Keratinocyte (primary cell): Measurements from ENCODE around the gene KRT1. TPM values are rescaled to one million over a fixed set of nuclear protein-coding genes. Genes with fewer than 3 reads are reported as not detected.

Experiments used
- DNase-seq: peaks from one replicate; pipeline ENCODE4 v3.0.0-alpha.2; 2011; ENCODE audit warnings: low read depth, missing footprints, low spot score
- FAIRE-seq: peaks from 2 replicates; lab custom pipeline; 2011; peaks lifted over from hg19 to GRCh38; lab: Jason Lieb, UNC
- H2AFZ ChIP-seq: 2 replicates; pipeline ENCODE4 v1.6.0; 2012; ENCODE audit warnings: low read length, control low read depth, inconsistent platforms; ENCODE audit not compliant: control insufficient read depth
- H3K27ac ChIP-seq: 2 replicates; pipeline ENCODE4 v1.5.1; 2011; ENCODE audit warnings: low read length; ENCODE audit not compliant: control insufficient read depth, insufficient read depth
- H3K27me3 ChIP-seq: 3 replicates; pipeline ENCODE4 v1.6.0; 2011; ENCODE audit warnings: low read length; ENCODE audit not compliant: control insufficient read depth, insufficient read depth; ENCODE audit errors: extremely low read depth
- H3K36me3 ChIP-seq, 2 experiments: 2 replicates in 1 of 2; 3 replicates in 1 of 2; pipeline ENCODE4 v1.5.1; 2011; ENCODE audit warnings: low read length in 2 of 2, mild to moderate bottlenecking in 1 of 2; ENCODE audit not compliant: control insufficient read depth in 2 of 2, insufficient read depth in 2 of 2; ENCODE audit errors: extremely low read depth in 1 of 2
- H3K4me1 ChIP-seq: 3 replicates; pipeline ENCODE4 v1.5.1; 2011; ENCODE audit warnings: low read length; ENCODE audit not compliant: control insufficient read depth, insufficient read depth; ENCODE audit errors: extremely low read depth
- H3K4me2 ChIP-seq: 3 replicates; pipeline ENCODE4 v1.6.0; 2011; ENCODE audit warnings: low read depth, low read length; ENCODE audit not compliant: control insufficient read depth, insufficient read depth; ENCODE audit errors: extremely low read depth
- H3K4me3 ChIP-seq, 3 experiments: fragments of 200-600 bp in 1 of 3; sonication (generic) in 1 of 3; 2 replicates in 2 of 3; 3 replicates in 1 of 3; pipeline ENCODE4 v1.5.1; 2011 to 2016; ENCODE audit warnings: low read length in 3 of 3, mild to moderate bottlenecking in 3 of 3, control low read depth in 2 of 3, inconsistent platforms in 1 of 3, low read depth in 1 of 3, mixed read lengths in 1 of 3, mixed run types in 1 of 3, moderate library complexity in 1 of 3; ENCODE audit not compliant: control insufficient read depth in 2 of 3, insufficient read depth in 2 of 3; ENCODE audit errors: extremely low read depth in 1 of 3
- H3K79me2 ChIP-seq: 2 replicates; pipeline ENCODE4 v1.6.0; 2012; ENCODE audit warnings: low read length; ENCODE audit not compliant: control insufficient read depth, insufficient read depth
- H3K9ac ChIP-seq: 3 replicates; pipeline ENCODE4 v1.6.0; 2011; ENCODE audit warnings: low read length; ENCODE audit not compliant: control insufficient read depth, insufficient read depth; ENCODE audit errors: extremely low read depth
- H3K9me1 ChIP-seq: 3 replicates; pipeline ENCODE4 v1.6.0; 2011; ENCODE audit warnings: low read length; ENCODE audit not compliant: control insufficient read depth, insufficient read depth; ENCODE audit errors: extremely low read depth
- H3K9me3 ChIP-seq: 2 replicates; pipeline ENCODE4 v1.5.1; 2012; ENCODE audit warnings: low read depth, low read length; ENCODE audit not compliant: control insufficient read depth
- H4K20me1 ChIP-seq: 3 replicates; pipeline ENCODE4 v1.6.0; 2011; ENCODE audit warnings: low read length; ENCODE audit not compliant: control insufficient read depth, insufficient read depth; ENCODE audit errors: extremely low read depth
- EZH2 ChIP-seq: IDR thresholded peaks from one replicate; pipeline ENCODE4 v1.6.1; 2012; ENCODE audit warnings: inconsistent platforms, mild to moderate bottlenecking, low read length, moderate library complexity
- dilution Hi-C: fragments of 300-500 bp; cut with MboI; formaldehyde crosslinking; loops from one replicate; pipeline ENCODE4 v1.7.0; 2020; ENCODE audit warnings: low sequenced_read_pairs; ENCODE audit not compliant: extremely low pct_ligation_motif_present
- polyA plus RNA-seq, 5 experiments: library from polyadenylated mRNA; depleted of rRNA in 3 of 5; stranded (reverse) in 3 of 5; stranded (forward) in 1 of 5; unstranded in 1 of 5; fragments of >200 nt; gene quantifications; 1 replicate in 1 of 5; 2 replicates in 3 of 5; 3 replicates in 1 of 5; pipeline versions ENCODE4 v1.2.1 to v1.2.3, GENCODE V29; 2011 to 2012; ENCODE audit warnings: missing spikeins in 2 of 5, low read depth in 1 of 5, low replicate concordance in 1 of 5
- TF ChIP-seq, protein P1 (sequence below), 3 experiments: IDR thresholded peaks in 1 of 3; conservative IDR thresholded peaks in 1 of 3; optimal IDR thresholded peaks in 1 of 3; 2 replicates in 2 of 3; 3 replicates in 1 of 3; pipeline versions ENCODE3 to v1.5.1; 2011; ENCODE audit warnings: low read length in 3 of 3, mild to moderate bottlenecking in 3 of 3, moderate library complexity in 2 of 3, control low read depth in 1 of 3, inconsistent platforms in 1 of 3; ENCODE audit not compliant: insufficient read depth in 2 of 3; ENCODE audit errors: extremely low read depth in 1 of 3

The KRT1 gene
- polyA plus RNA-seq, 1 donor (not counting 4 experiments of a cell fraction or from before 2014, with no cell fraction given): 92.2 TPM

DNA sequence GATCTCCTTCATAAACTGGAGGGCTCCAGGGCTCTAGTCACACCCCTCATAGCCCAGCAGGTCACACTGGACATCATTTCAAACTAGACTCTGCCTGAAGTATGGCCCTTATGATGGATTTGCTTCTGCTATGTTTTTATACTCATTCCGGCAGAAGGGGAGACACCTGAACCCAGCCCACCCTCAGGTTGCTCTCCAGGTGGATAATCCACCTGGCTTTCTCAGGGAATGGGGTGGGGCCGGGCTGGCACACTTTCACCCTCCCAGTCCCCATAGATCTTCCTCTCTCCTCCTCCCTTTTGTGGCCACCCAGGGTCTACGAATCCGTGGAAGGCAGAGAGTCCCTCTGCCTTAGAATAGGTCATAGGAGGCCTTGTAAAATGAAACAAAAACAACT is 52.1 kb downstream of the KRT1 start:
- Histone ChIP-seq H3K4me3 (no peak overlapping the region), H3K9me3 (no peaks in the 10 kb centered on the region), H3K4me1 (no peaks in the 10 kb centered on the region), H2AFZ (no peak overlapping the region), H3K4me2 (no peak overlapping the region), H3K27ac (no peak overlapping the region), H3K79me2 (no peaks in the 10 kb centered on the region), H3K9ac (no peak overlapping the region), H4K20me1 (no peaks in the 10 kb centered on the region), H3K9me1 (peaks cover 3% of the 10 kb centered on the region), H3K27me3 (peaks cover 46% of the 10 kb centered on the region), H3K36me3 (no peaks in the 10 kb centered on the region)
- FAIRE-seq (no peak), DNase-seq (no peak)
- TF ChIP-seq, protein P1, sequence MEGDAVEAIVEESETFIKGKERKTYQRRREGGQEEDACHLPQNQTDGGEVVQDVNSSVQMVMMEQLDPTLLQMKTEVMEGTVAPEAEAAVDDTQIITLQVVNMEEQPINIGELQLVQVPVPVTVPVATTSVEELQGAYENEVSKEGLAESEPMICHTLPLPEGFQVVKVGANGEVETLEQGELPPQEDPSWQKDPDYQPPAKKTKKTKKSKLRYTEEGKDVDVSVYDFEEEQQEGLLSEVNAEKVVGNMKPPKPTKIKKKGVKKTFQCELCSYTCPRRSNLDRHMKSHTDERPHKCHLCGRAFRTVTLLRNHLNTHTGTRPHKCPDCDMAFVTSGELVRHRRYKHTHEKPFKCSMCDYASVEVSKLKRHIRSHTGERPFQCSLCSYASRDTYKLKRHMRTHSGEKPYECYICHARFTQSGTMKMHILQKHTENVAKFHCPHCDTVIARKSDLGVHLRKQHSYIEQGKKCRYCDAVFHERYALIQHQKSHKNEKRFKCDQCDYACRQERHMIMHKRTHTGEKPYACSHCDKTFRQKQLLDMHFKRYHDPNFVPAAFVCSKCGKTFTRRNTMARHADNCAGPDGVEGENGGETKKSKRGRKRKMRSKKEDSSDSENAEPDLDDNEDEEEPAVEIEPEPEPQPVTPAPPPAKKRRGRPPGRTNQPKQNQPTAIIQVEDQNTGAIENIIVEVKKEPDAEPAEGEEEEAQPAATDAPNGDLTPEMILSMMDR (optimal IDR thresholded peaks at IDR 0.05 in 1 of 3, IDR thresholded peaks at IDR 0.05 in 1 of 3, conservative IDR thresholded peaks at IDR 0.05 in 1 of 3; ENCODE audit: extremely low read depth in 1 of 3, insufficient read depth in 2 of 3, low read length in 3 of 3): no peak
- no peak for TF ChIP-seq EZH2
- dilution Hi-C loops: no loop called here

DNA sequence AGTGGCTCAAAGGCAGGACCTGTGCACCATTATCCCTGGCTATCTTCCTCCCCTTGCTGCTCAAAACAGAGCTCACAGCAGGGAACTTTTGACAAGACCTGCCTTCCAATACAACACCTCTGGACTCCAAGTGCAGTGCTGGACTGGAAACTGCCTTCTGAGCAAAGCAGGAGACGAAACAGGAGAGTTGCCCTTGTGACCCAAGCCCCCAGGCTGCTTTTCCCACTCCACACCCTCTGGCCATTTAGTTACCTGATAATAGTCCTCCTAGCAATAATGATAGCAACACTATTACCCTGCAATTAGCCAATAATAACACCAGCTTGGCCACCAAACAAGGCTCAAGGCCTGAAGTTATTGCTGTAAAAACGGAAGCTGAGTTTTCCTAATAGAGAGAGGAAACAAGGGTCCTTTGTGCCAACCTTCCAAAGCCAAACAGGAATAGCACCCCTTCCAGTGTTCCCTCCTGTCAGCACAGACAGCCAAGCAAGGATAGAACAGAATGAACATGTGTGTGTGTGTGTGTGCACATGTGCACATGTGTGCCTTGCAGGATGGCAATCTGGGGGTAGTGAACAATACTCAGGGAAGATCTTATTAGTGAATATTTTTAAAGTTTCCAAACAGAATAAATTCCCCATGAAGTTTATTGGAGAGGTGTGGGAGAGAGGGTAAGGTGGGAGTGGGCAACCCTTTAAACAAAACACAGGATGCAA is 52.7 kb downstream of the KRT1 start:
- dilution Hi-C loops: no loop called here
- no peaks in the 10 kb centered on the region for H3K79me2 ChIP-seq
- no peaks in the 10 kb centered on the region for H3K4me1 ChIP-seq
- no peaks in the 10 kb centered on the region for H3K9me3 ChIP-seq
- H3K9ac ChIP-seq: no peak overlapping the region
- no peaks in the 10 kb centered on the region for H4K20me1 ChIP-seq
- peaks cover 3% of the 10 kb centered on the region for H3K9me1 ChIP-seq
- H3K4me3 ChIP-seq: no peak overlapping the region
- no peak overlapping the region for H3K4me2 ChIP-seq
- H3K36me3 ChIP-seq: no peaks in the 10 kb centered on the region
- FAIRE-seq (no peak), DNase-seq (no peak)
- no peak overlapping the region for H2AFZ ChIP-seq
- no peak overlapping the region for H3K27ac ChIP-seq
- H3K27me3 ChIP-seq: peaks cover 46% of the 10 kb centered on the region
- no peak for TF ChIP-seq EZH2
- TF ChIP-seq, protein P1 (optimal IDR thresholded peaks at IDR 0.05 in 1 of 3, IDR thresholded peaks at IDR 0.05 in 1 of 3, conservative IDR thresholded peaks at IDR 0.05 in 1 of 3; ENCODE audit: extremely low read depth in 1 of 3, insufficient read depth in 2 of 3, low read length in 3 of 3): no peak

Other genes with a start within 250 kb of the KRT1 start
- 59.4 to 151 TPM (median 60.5 TPM) in 3 replicates for gene KRT75, start 246.0 kb downstream of the KRT1 start, polyA plus RNA-seq
- 1,722 to 4,902 TPM (median 2,016 TPM) in 3 replicates for gene KRT6B, start 228.3 kb downstream of the KRT1 start, polyA plus RNA-seq
- 203 to 1,358 TPM (median 357 TPM) in 3 replicates for gene KRT6C, start 206.6 kb downstream of the KRT1 start, polyA plus RNA-seq
- 10,395 to 23,012 TPM (median 12,338 TPM) in 3 replicates for gene KRT6A, start 187.2 kb downstream of the KRT1 start, polyA plus RNA-seq
- 14,274 to 15,814 TPM (median 15,322 TPM) in 3 replicates for gene KRT5, start 160.0 kb downstream of the KRT1 start, polyA plus RNA-seq
- not detected in 3 replicates for gene KRT71, start 127.3 kb downstream of the KRT1 start, polyA plus RNA-seq
- 0.10 to 0.36 TPM (median 0.17 TPM) in 3 replicates for gene KRT74, start 106.6 kb downstream of the KRT1 start, polyA plus RNA-seq
- gene KRT72, start 78.9 kb downstream of the KRT1 start, polyA plus RNA-seq: not detected in 3 replicates
- 0.03 TPM in 1 of 3 replicates, not detected in the others for gene KRT73, start 61.8 kb downstream of the KRT1 start, polyA plus RNA-seq
- gene KRT2, start 28.2 kb downstream of the KRT1 start, polyA plus RNA-seq: 0.03 to 0.69 TPM (median 0.48 TPM) in 3 replicates
- 0.54 to 4.6 TPM (median 1.3 TPM) in 3 replicates for gene KRT77, start 23.1 kb upstream of the KRT1 start, polyA plus RNA-seq
- not detected in 3 replicates for gene KRT76, start 96.9 kb upstream of the KRT1 start, polyA plus RNA-seq
- gene KRT3, start 115.7 kb upstream of the KRT1 start, polyA plus RNA-seq: 0.05 to 0.36 TPM (median 0.29 TPM) in 3 replicates
- 1.9 to 3.4 TPM (median 2.0 TPM) in 3 replicates for gene KRT4, start 133.7 kb upstream of the KRT1 start, polyA plus RNA-seq
- 0.09 to 0.22 TPM (median 0.12 TPM) in 3 replicates for gene KRT79, start 153.9 kb upstream of the KRT1 start, polyA plus RNA-seq
- gene KRT78, start 168.6 kb upstream of the KRT1 start, polyA plus RNA-seq: 0.49 to 1.7 TPM (median 0.96 TPM) in 3 replicates
- gene KRT8, start 224.7 kb upstream of the KRT1 start, polyA plus RNA-seq: 151 to 286 TPM (median 160 TPM) in 3 replicates